BLaER1 (cell line): ENCODE data around the gene NR3C1.
"Not testable (repeated sequence)": the region's sequence is repeated elsewhere in the genome, so short reads cannot be mapped to it uniquely, and the experiment has no call there.

ENCODE experiments used
- H3K27ac ChIP-seq: shearing (Covaris generic); formaldehyde crosslinking; 2 replicates; pipeline ENCODE4 v1.8.1; 2022
- H3K27me3 ChIP-seq: shearing (Covaris generic); formaldehyde crosslinking; 2 replicates; pipeline ENCODE4 v1.8.1; 2022
- H3K36me3 ChIP-seq: shearing (Covaris generic); formaldehyde crosslinking; 2 replicates; pipeline ENCODE4 v1.8.1; 2022
- H3K4me1 ChIP-seq: shearing (Covaris generic); formaldehyde crosslinking; 2 replicates; pipeline ENCODE4 v1.8.1; 2022
- H3K4me2 ChIP-seq: shearing (Covaris generic); formaldehyde crosslinking; 2 replicates; pipeline ENCODE4 v1.8.1; 2022
- H3K4me3 ChIP-seq: shearing (Covaris generic); formaldehyde crosslinking; 2 replicates; pipeline ENCODE4 v1.8.1; 2022
- H3K9ac ChIP-seq: shearing (Covaris generic); formaldehyde crosslinking; 2 replicates; pipeline ENCODE4 v1.8.1; 2022
- H3K9me3 ChIP-seq: shearing (Covaris generic); formaldehyde crosslinking; 2 replicates; pipeline ENCODE4 v1.8.1; 2022
- H4K20me1 ChIP-seq: shearing (Covaris generic); formaldehyde crosslinking; 2 replicates; pipeline ENCODE4 v1.8.1; 2022
- Cebpa-rat ChIP-seq: shearing (Covaris generic); IDR thresholded peaks from 2 replicates; pipeline ENCODE4 v1.8.1; 2022

NR3C1 gene

GRCh38 chr5:143328589-143329220 is 74.8 kb downstream of the NR3C1 start:
- no peaks in the 10 kb centered on the region for H3K4me1 ChIP-seq
- H3K9ac ChIP-seq: no peak overlapping the region
- no peak overlapping the region for H3K27ac ChIP-seq
- TF ChIP-seq Cebpa-rat: no peak
- peaks cover 72% of the 10 kb centered on the region for H3K9me3 ChIP-seq
- H3K36me3 ChIP-seq: peaks cover 71% of the 10 kb centered on the region
- no peak overlapping the region for H3K4me3 ChIP-seq
- no peaks in the 10 kb centered on the region for H3K27me3 ChIP-seq
- peaks cover 73% of the 10 kb centered on the region for H4K20me1 ChIP-seq
- H3K4me2 ChIP-seq: no peak overlapping the region

- not testable (repeated sequence) for H3K9ac ChIP-seq, H3K27me3 ChIP-seq, H3K4me2 ChIP-seq, H3K4me3 ChIP-seq, H3K27ac ChIP-seq, H3K4me1 ChIP-seq
- H3K36me3 ChIP-seq: peaks cover 80% of the 10 kb centered on the region
- H3K9me3 ChIP-seq: peaks cover 59% of the 10 kb centered on the region
- peaks cover 94% of the 10 kb centered on the region for H4K20me1 ChIP-seq
These were observed 78.4 kb downstream of the NR3C1 start for GRCh38 chr5:143325086-143325485.

GRCh38 chr5:143322931-143323630 is 80.4 kb downstream of the NR3C1 start:
- Histone ChIP-seq H4K20me1 (peaks cover 100% of the 10 kb centered on the region), H3K36me3 (peaks cover 70% of the 10 kb centered on the region), H3K9me3 (peaks cover 46% of the 10 kb centered on the region)
- not testable (repeated sequence) for H3K27me3 ChIP-seq, H3K4me2 ChIP-seq, H3K4me1 ChIP-seq, H3K4me3 ChIP-seq, H3K27ac ChIP-seq, H3K9ac ChIP-seq

- H3K27me3 ChIP-seq: no peaks in the 10 kb centered on the region
- no peak for TF ChIP-seq Cebpa-rat
- no peak overlapping the region for H3K4me2 ChIP-seq
- no peak overlapping the region for H3K4me3 ChIP-seq
- H3K9ac ChIP-seq: no peak overlapping the region
- peaks cover 69% of the 10 kb centered on the region for H3K36me3 ChIP-seq
- no peak overlapping the region for H3K27ac ChIP-seq
- peaks cover 100% of the 10 kb centered on the region for H4K20me1 ChIP-seq
- H3K9me3 ChIP-seq: peaks cover 37% of the 10 kb centered on the region
- H3K4me1 ChIP-seq: no peaks in the 10 kb centered on the region
These were observed 81.3 kb downstream of the NR3C1 start for GRCh38 chr5:143322176-143322575.

- no peak overlapping the region for H3K27ac ChIP-seq
- peaks cover 14% of the 10 kb centered on the region for H3K9me3 ChIP-seq
- H3K27me3 ChIP-seq: no peaks in the 10 kb centered on the region
- no peak overlapping the region for H3K4me2 ChIP-seq
- TF ChIP-seq Cebpa-rat: no peak
- H3K4me3 ChIP-seq: no peak overlapping the region
- H4K20me1 ChIP-seq: peaks cover 100% of the 10 kb centered on the region
- no peak overlapping the region for H3K9ac ChIP-seq
- peaks cover 3% of the 10 kb centered on the region for H3K4me1 ChIP-seq
- peaks cover 58% of the 10 kb centered on the region for H3K36me3 ChIP-seq
These were observed 83.9 kb downstream of the NR3C1 start for GRCh38 chr5:143319437-143320227.

- TF ChIP-seq Cebpa-rat: no peak
- Histone ChIP-seq H3K4me3 (no peak overlapping the region), H3K4me1 (peaks cover 11% of the 10 kb centered on the region), H3K36me3 (peaks cover 53% of the 10 kb centered on the region), H3K4me2 (no peak overlapping the region), H4K20me1 (peaks cover 100% of the 10 kb centered on the region), H3K9me3 (peaks cover 6% of the 10 kb centered on the region), H3K9ac (no peak overlapping the region), H3K27me3 (no peaks in the 10 kb centered on the region), H3K27ac (no peak overlapping the region)
These were observed 84.7 kb downstream of the NR3C1 start for GRCh38 chr5:143318833-143319232.

- no peak overlapping the region for H3K4me2 ChIP-seq
- peaks cover 55% of the 10 kb centered on the region for H3K36me3 ChIP-seq
These were observed 85.2 kb downstream of the NR3C1 start for GRCh38 chr5:143318270-143318669.

GRCh38 chr5:143316844-143317631 is 86.4 kb downstream of the NR3C1 start:
- Histone ChIP-seq H3K9ac (no peak overlapping the region), H3K36me3 (peaks cover 54% of the 10 kb centered on the region), H4K20me1 (peaks cover 100% of the 10 kb centered on the region), H3K4me3 (no peak overlapping the region), H3K27me3 (no peaks in the 10 kb centered on the region), H3K4me2 (no peak overlapping the region), H3K4me1 (peaks cover 24% of the 10 kb centered on the region), H3K9me3 (no peaks in the 10 kb centered on the region; the same call in 1 of the 2 replicates), H3K27ac (no peak overlapping the region)
- TF ChIP-seq Cebpa-rat: no peak

More at GRCh38 chr5:143318270-143318669, 85.2 kb downstream of the NR3C1 start:
- no peak overlapping the region for H3K9ac ChIP-seq
- 0 out of 2 replicates have a peak, but pooled peaks cover 1% of the 10 kb centered on the region for H3K9me3 ChIP-seq
- H3K4me1 ChIP-seq: peaks cover 16% of the 10 kb centered on the region
- H3K27ac ChIP-seq: no peak overlapping the region
- H3K4me3 ChIP-seq: no peak overlapping the region
- no peaks in the 10 kb centered on the region for H3K27me3 ChIP-seq
- TF ChIP-seq Cebpa-rat: no peak
- H4K20me1 ChIP-seq: peaks cover 100% of the 10 kb centered on the region

GRCh38 chr5:143316337-143316736 is 87.1 kb downstream of the NR3C1 start:
- Histone ChIP-seq H4K20me1 (peaks cover 100% of the 10 kb centered on the region), H3K4me2 (no peak overlapping the region), H3K9ac (no peak overlapping the region), H3K27me3 (no peaks in the 10 kb centered on the region), H3K27ac (no peak overlapping the region), H3K9me3 (no peaks in the 10 kb centered on the region; the same call in 1 of the 2 replicates), H3K4me3 (no peak overlapping the region), H3K36me3 (peaks cover 55% of the 10 kb centered on the region), H3K4me1 (peaks cover 28% of the 10 kb centered on the region)
- TF ChIP-seq Cebpa-rat: no peak
